Skeletal muscle tissue (tissue), 1 donor: ENCODE data around the gene CAGE1. TPM values are rescaled to one million over a fixed set of nuclear protein-coding genes. Genes with fewer than 3 reads are reported as not detected.

Source experiments
- total RNA-seq: library from RNA; depleted of rRNA; stranded (reverse); fragments of >200 nt; gene quantifications from one replicate; pipeline ENCODE4 v1.2.3, GENCODE V29; 2014

Gene CAGE1
- total RNA-seq, 1 donor from 2014 or later: not detected

Other genes starting within 250 kb of the CAGE1 start
- 20.4 TPM for gene SSR1, start 76.5 kb downstream of the CAGE1 start, total RNA-seq
- gene RIOK1, start 66 bp upstream of the CAGE1 start, total RNA-seq: 18.3 TPM
- 3.1 TPM for gene DSP, start 151.9 kb upstream of the CAGE1 start, total RNA-seq
- 7.3 TPM for gene SNRNP48, start 200.5 kb upstream of the CAGE1 start, total RNA-seq